ENCODE measurements around the gene EPB41L3. TPM values are rescaled to one million over a fixed set of nuclear protein-coding genes. Genes with fewer than 3 reads are reported as not detected.

Gene EPB41L3
- total RNA-seq, 2 experiments from 2014 or later = 0.31 TPM; not detected in 1

DNA sequence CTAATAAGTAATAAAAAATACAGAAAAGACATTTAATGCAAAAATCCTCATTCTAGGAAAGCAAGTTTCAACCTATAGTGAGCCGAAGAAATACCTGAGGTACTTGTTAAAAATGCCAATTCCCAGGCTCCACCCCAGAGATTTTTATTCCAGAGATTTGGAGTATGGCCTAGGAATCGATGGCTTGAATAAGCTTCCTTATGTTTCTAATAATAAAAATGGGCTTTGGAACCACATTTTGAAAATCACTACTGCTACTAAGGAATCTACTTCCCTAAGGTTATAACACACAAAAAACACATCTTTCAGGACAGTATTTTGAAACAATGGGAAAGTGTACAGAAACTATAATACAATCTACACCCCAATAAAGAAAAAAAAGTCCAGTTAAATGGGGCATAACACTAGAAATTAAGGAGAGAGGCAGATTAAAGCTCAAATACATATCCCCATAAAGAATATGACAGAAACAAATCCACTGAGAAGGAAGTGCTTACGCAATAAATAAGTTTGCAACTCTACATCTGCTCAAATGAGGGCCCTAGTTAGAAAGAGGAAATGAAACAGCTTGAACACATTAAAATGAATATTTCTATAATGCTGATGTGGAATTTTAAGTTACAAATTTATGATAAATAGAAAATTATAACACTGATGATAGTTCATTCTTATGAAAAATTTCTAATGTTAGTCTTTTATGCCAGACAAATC, 103.7 kb downstream of the EPB41L3 start:
- Mint-ChIP-seq H3K4me3 (no peak overlapping the region), H3K9me3 (no peaks in the 10 kb centered on the region), H3K4me1 (ENCODE audit: low read depth) (no peaks in the 10 kb centered on the region), H3K27me3 (peaks cover 4% of the 10 kb centered on the region), H3K36me3 (ENCODE audit: low read depth) (no peaks in the 10 kb centered on the region), H3K27ac (no peak overlapping the region)
- intact Hi-C loops (cut with micrococcal nuclease) = no loop called here
- ChIA-PET CTCF (no interaction called here), POLR2A (no interaction called here)
- ATAC-seq (no peak), DNase-seq (no peak)
- TF ChIP-seq, protein P1, sequence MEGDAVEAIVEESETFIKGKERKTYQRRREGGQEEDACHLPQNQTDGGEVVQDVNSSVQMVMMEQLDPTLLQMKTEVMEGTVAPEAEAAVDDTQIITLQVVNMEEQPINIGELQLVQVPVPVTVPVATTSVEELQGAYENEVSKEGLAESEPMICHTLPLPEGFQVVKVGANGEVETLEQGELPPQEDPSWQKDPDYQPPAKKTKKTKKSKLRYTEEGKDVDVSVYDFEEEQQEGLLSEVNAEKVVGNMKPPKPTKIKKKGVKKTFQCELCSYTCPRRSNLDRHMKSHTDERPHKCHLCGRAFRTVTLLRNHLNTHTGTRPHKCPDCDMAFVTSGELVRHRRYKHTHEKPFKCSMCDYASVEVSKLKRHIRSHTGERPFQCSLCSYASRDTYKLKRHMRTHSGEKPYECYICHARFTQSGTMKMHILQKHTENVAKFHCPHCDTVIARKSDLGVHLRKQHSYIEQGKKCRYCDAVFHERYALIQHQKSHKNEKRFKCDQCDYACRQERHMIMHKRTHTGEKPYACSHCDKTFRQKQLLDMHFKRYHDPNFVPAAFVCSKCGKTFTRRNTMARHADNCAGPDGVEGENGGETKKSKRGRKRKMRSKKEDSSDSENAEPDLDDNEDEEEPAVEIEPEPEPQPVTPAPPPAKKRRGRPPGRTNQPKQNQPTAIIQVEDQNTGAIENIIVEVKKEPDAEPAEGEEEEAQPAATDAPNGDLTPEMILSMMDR (IDR thresholded peaks at IDR 0.05) = no peak

DNA sequence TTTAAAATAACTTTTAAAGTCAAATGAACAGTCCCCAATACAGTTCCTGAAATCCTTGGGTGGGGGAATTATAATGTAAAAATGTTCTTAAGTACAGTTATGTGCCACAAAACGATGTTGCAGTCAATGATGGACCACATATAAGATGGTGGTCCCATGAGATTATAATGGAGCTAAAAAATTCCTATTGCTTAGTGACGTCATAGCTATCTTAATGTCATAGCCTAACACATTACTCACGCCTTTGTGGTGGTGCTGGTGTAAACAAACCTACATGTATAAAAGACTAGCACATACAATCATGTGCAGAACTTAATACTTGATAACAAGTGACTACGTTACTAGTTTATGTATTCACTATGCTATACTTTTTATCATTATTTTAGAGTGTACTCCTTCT, 109.4 kb downstream of the EPB41L3 start:
- Mint-ChIP-seq H3K27ac (no peak overlapping the region), H3K4me1 (ENCODE audit: low read depth) (no peaks in the 10 kb centered on the region), H3K9me3 (no peaks in the 10 kb centered on the region), H3K4me3 (no peak overlapping the region), H3K36me3 (ENCODE audit: low read depth) (no peaks in the 10 kb centered on the region), H3K27me3 (no peaks in the 10 kb centered on the region)
- TF ChIP-seq, protein P1 (IDR thresholded peaks at IDR 0.05) = no peak
- DNase-seq = no peak
- ChIA-PET POLR2A (no interaction called here), CTCF (no interaction called here)
- intact Hi-C loops (cut with micrococcal nuclease) = no loop called here
- no peak for ATAC-seq

DNA sequence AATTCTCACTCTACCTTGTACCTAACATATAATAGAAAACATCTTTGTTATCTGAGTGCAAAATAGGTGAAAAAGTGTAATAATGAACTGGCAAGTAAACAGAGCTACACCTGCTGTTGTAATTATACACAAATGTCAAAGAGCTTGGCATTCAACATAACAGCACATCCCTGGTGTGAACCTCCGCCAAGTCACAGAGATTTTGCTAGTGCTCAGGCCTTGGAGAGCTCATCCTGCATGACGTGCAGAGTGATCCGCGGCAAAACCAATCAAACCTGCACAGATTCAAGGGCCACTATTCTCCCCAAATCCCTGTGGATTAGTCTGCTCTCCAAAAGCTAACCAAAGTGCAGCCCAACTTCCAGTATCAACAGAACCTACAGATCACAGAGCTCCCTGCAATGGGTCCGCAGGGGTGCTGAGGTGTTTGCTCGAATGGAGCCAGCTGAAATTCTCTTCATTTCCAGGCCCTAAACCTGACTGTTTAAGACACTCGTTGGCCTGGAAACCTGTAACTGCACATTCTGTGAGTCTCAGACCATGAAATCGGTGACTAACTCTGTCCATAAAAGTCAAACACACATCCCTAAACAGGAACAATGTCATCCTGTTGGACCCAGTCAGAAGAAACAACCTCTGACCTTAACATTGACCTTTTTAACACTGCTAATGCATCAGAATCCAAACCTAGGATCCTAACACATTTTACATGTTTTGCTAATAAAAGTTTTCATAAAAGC, 111.8 kb downstream of the EPB41L3 start:
- no peak overlapping the region for H3K27ac Mint-ChIP-seq
- peaks cover 2% of the 10 kb centered on the region for H3K27me3 Mint-ChIP-seq
- H3K36me3 Mint-ChIP-seq (ENCODE audit: low read depth) = no peaks in the 10 kb centered on the region
- POLR2A ChIA-PET = interaction anchor here (1.0 kb wide), 1 partner anchor 11 kb away, joined by 3 read pairs; no protein-coding TSS in a partner anchor
- no peak for DNase-seq
- H3K9me3 Mint-ChIP-seq = no peaks in the 10 kb centered on the region
- no peak for ATAC-seq
- intact Hi-C loops (cut with micrococcal nuclease) = no loop called here
- TF ChIP-seq, protein P1 (IDR thresholded peaks at IDR 0.05) = no peak
- H3K4me3 Mint-ChIP-seq = no peak overlapping the region
- CTCF ChIA-PET = interaction anchor here (1.9 kb wide), 1 partner anchor 15 kb away, joined by 4 read pairs; no protein-coding TSS in a partner anchor
- no peaks in the 10 kb centered on the region for H3K4me1 Mint-ChIP-seq (ENCODE audit: low read depth)

DNA sequence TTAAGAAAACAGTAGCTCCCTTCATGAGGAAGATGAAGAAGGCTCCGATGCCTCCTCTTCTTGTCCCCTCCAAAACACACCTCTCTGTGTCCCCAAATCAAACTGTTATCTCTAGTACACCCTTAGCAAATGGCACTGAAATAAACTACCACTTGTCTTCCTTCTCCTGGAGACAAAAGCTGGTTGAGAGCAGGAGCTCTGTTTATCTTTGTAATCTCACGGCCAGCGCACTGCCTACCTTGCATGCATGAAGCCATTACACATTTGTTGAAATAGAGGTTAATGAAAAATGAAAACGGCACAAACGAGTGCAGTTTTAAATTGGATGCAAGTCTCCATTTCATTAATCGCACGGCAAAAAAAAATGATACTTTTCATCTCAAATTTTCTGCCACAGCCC, 113.7 kb downstream of the EPB41L3 start:
- CTCF ChIA-PET = no interaction called here
- H3K36me3 Mint-ChIP-seq (ENCODE audit: low read depth) = no peaks in the 10 kb centered on the region
- H3K27ac Mint-ChIP-seq = no peak overlapping the region
- no peak overlapping the region for H3K4me3 Mint-ChIP-seq
- POLR2A ChIA-PET = no interaction called here
- intact Hi-C loops (cut with micrococcal nuclease) = no loop called here
- DNase-seq = no peak
- H3K9me3 Mint-ChIP-seq = no peaks in the 10 kb centered on the region
- H3K27me3 Mint-ChIP-seq = peaks cover 6% of the 10 kb centered on the region
- TF ChIP-seq, protein P1 (IDR thresholded peaks at IDR 0.05) = no peak
- ATAC-seq = no peak
- H3K4me1 Mint-ChIP-seq (ENCODE audit: low read depth) = no peaks in the 10 kb centered on the region

DNA sequence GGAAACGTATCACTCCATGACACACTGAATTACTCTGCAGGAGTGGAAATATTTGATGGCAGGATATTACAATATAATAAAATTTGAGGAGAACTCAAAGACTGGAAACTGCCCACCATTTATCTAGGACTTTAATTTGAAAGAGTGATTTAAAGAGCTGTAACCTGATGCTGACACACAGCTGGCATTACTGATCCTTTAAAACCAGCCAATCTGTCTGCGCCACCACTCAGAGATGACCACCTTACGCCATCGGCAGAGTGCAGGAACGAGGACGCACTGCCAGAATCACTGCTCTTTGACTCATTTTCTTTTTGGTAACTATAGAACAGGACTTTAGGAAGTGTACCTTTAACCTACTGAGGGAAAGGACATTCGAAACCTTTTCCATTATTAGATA, 114.1 kb downstream of the EPB41L3 start:
- intact Hi-C loops (cut with micrococcal nuclease) = no loop called here
- ATAC-seq (no peak), DNase-seq (no peak)
- ChIA-PET POLR2A (no interaction called here), CTCF (no interaction called here)
- H3K4me1 Mint-ChIP-seq (ENCODE audit: low read depth) = no peaks in the 10 kb centered on the region
- H3K27ac Mint-ChIP-seq = no peak overlapping the region
- TF ChIP-seq, protein P1 (IDR thresholded peaks at IDR 0.05) = no peak
- H3K36me3 Mint-ChIP-seq (ENCODE audit: low read depth) = no peaks in the 10 kb centered on the region
- no peaks in the 10 kb centered on the region for H3K9me3 Mint-ChIP-seq
- peaks cover 6% of the 10 kb centered on the region for H3K27me3 Mint-ChIP-seq
- H3K4me3 Mint-ChIP-seq = no peak overlapping the region
